OCI-LY3 (cell line): ENCODE results near the gene ARF1.
A peak's percentile ranks its signal among the peaks of the same experiment; 100 is the strongest.

Experiments used
- H2AFZ ChIP-seq: fragments of 200-600, 300-600 bp; shearing (Covaris generic); 2 replicates; pipeline ENCODE4 v1.6.0; 2014; ENCODE audit warnings: antibody characterized with exemption, low read depth, low read length
- H3K27ac ChIP-seq: fragments of 200-600, 300-600 bp; sonication (generic); 2 replicates; pipeline ENCODE4 v1.5.1; 2014; ENCODE audit warnings: mild to moderate bottlenecking, low read length, moderate library complexity, mixed read lengths
- H3K27me3 ChIP-seq: fragments of 200-600, 300-600 bp; sonication (generic); 2 replicates; pipeline ENCODE4 v1.6.1; 2014; ENCODE audit warnings: low read depth, low read length, mixed read lengths
- H3K36me3 ChIP-seq: fragments of 200-600, 300-600 bp; sonication (generic); replicated peaks from 2 replicates; pipeline ENCODE3; 2014; ENCODE audit warnings: low read depth, low read length, mixed read lengths
- H3K4me1 ChIP-seq: fragments of 300-600, 200-600 bp; sonication (generic); 2 replicates; pipeline ENCODE4 v1.6.1; 2014; ENCODE audit warnings: low read length, mixed read lengths
- H3K4me2 ChIP-seq: fragments of 200-600, 300-600 bp; sonication (generic); 2 replicates; pipeline ENCODE4 v1.6.1; 2014; ENCODE audit warnings: low read length, mixed read lengths
- H3K4me3 ChIP-seq: fragments of 300-600, 200-600 bp; sonication (generic); 2 replicates; pipeline ENCODE4 v1.5.1; 2014; ENCODE audit warnings: antibody characterized with exemption, mild to moderate bottlenecking, low read length, moderate library complexity
- H3K79me2 ChIP-seq: fragments of 300-600, 200-600 bp; shearing (Covaris generic); 2 replicates; pipeline ENCODE4 v1.6.1; 2014; ENCODE audit warnings: mild to moderate bottlenecking, low read length, mixed read lengths
- H3K9ac ChIP-seq: fragments of 300-600, 200-600 bp; shearing (Covaris generic); 2 replicates; pipeline ENCODE4 v1.6.0; 2014; ENCODE audit warnings: mild to moderate bottlenecking, low read length, moderate library complexity
- H3K9me3 ChIP-seq: fragments of 200-600, 300-600 bp; shearing (Covaris generic); 2 replicates; pipeline ENCODE4 v1.6.1; 2014; ENCODE audit warnings: low read length, mixed read lengths; ENCODE audit not compliant: insufficient read depth
- H4K20me1 ChIP-seq: fragments of 200-600, 300-600 bp; sonication (generic); 2 replicates; pipeline ENCODE4 v1.6.1; 2016; ENCODE audit warnings: low read length, mixed read lengths; ENCODE audit not compliant: insufficient read depth
- CTCF ChIP-seq: fragments of 200-600, 300-600 bp; sonication (generic); IDR thresholded peaks from 2 replicates; pipeline ENCODE4 v1.5.1; 2014; ENCODE audit warnings: antibody characterized with exemption, low read length, low read depth
- EZH2phosphoT487 ChIP-seq: fragments of 200-600 bp; shearing (Covaris generic); IDR thresholded peaks from 2 replicates; pipeline ENCODE4 v1.6.1; 2018; ENCODE audit warnings: antibody characterized with exemption, mixed run types, low read depth

ARF1 gene

DNA sequence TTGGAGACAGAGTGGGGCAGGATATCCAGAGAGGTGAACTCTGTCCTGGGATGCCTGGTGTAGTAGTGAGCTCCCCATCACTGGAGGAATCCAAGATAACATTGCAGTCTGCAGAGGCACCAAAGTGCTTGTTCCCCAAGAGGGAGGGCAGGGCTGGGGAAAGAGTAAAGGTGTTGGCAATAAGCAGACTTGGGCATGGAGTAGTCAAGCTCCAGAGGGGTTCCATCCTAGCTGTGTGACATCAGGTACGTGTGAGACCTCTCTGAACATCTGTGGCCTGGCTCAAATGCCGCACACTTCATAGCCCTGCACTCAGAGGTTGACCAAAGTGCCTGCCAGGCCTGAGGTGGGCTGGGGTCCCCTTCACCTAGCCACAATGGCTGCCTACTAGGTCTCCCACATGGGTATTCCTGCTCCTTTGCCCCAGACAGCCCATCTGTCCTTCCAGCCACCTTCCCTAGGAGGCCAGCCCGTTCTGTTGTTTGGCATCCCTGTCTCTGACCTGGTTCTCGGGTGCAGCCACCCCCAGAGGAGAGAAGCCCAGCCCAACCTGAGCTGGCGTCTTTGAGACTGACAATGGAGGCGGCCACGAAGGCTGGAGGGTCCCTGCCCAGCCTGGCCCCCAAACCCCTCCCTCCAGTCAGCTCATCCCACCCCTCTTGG, 2.8 kb upstream of the ARF1 start:
- H3K9me3 ChIP-seq = no peaks in the 10 kb centered on the region
- H3K36me3 ChIP-seq = peaks cover 15% of the 10 kb centered on the region
- H3K4me1 ChIP-seq = peaks cover 10% of the 10 kb centered on the region
- peaks cover 28% of the 10 kb centered on the region for H4K20me1 ChIP-seq
- H3K27me3 ChIP-seq = peaks cover 13% of the 10 kb centered on the region; the same call in 1 of the 2 replicates
- no peak overlapping the region for H3K4me2 ChIP-seq
- no peak overlapping the region for H3K27ac ChIP-seq
- peaks cover 51% of the 10 kb centered on the region for H3K79me2 ChIP-seq
- TF ChIP-seq EZH2phosphoT487 (no peak), CTCF (no peak)
- H2AFZ ChIP-seq = no peak overlapping the region
- H3K4me3 ChIP-seq = no peak overlapping the region
- H3K9ac ChIP-seq = no peak overlapping the region

- H3K9ac ChIP-seq = peak overlapping the region; percentile 89
- TF ChIP-seq CTCF (no peak), EZH2phosphoT487 (no peak)
- peaks cover 65% of the 10 kb centered on the region for H3K79me2 ChIP-seq
These were observed 1.4 kb upstream of the ARF1 start for GRCh38 chr1:228081144-228081543.

GRCh38 chr1:228081578-228082213, 812 bp upstream of the ARF1 start:
- Histone ChIP-seq H3K27me3 (no peaks in the 10 kb centered on the region), H3K9ac (peak overlapping the region; percentile 89), H4K20me1 (peaks cover 48% of the 10 kb centered on the region), H3K4me2 (peak overlapping the region; percentile 95), H3K79me2 (peaks cover 71% of the 10 kb centered on the region), H3K4me3 (peak overlapping the region; percentile 95), H2AFZ (no peak overlapping the region), H3K9me3 (no peaks in the 10 kb centered on the region), H3K27ac (peak overlapping the region; percentile 67), H3K36me3 (peaks cover 30% of the 10 kb centered on the region), H3K4me1 (peaks cover 27% of the 10 kb centered on the region)
- no peak for TF ChIP-seq EZH2phosphoT487
- TF ChIP-seq CTCF = no peak

More at GRCh38 chr1:228081144-228081543, 1.4 kb upstream of the ARF1 start:
- Histone ChIP-seq H3K9me3 (no peaks in the 10 kb centered on the region), H4K20me1 (peaks cover 42% of the 10 kb centered on the region), H3K36me3 (peaks cover 27% of the 10 kb centered on the region), H3K27me3 (no peaks in the 10 kb centered on the region), H3K4me3 (peak overlapping the region; percentile 95), H2AFZ (no peak overlapping the region), H3K4me2 (peak overlapping the region; percentile 95), H3K27ac (peak overlapping the region; percentile 67), H3K4me1 (peaks cover 23% of the 10 kb centered on the region)
